Posterior vena cava (tissue), 2 donors: ENCODE results near the gene KLB. TPM values are rescaled to one million over a fixed set of nuclear protein-coding genes. Genes with fewer than 3 reads are reported as not detected.

Experiments
- DNase-seq: peaks from one replicate; pipeline ENCODE4 v3.0.0-alpha.2; 2020; ENCODE audit warnings: low spot score
- intact Hi-C, 2 donors: fragments of 100-400 bp; cut with DNase I; formaldehyde crosslinking; loops; one replicate each; pipeline versions ENCODE4 v1.14.1 to v1.14.2; 2022 to 2023
- microRNA-seq, 2 donors: library from miRNA; unstranded; fragments of <30 nt; microRNA quantifications; one replicate each; pipeline ENCODE4 v1.2.0, GENCODE V29; 2020 to 2021; ENCODE audit warnings: borderline microRNAs expressed in 2 of 2
- total RNA-seq, 2 donors: library from RNA; stranded (reverse); fragmentation: NEBNext Ultra II Directional; extraction: Animal tissue kit (Norgen Biotek cat#: 25700); gene quantifications; one replicate each; pipeline ENCODE4 v1.2.1, GENCODE V29; 2021
- donor health status: DM: yes; HTN: yes; CAD: no.
- donor health status: DM: yes; HTN: yes; CAD: no.

Gene KLB
- total RNA-seq, 2 donors from 2014 or later, result not detected

- intact Hi-C loops, result loop anchor here in 1 of 2 donors (2.0 kb wide), 1 partner anchor 55 kb away; no protein-coding TSS in a partner anchor
These were observed 88.9 kb downstream of the KLB start for GRCh38 chr4:39495446-39496213.

GRCh38 chr4:39497909-39498726 is 91.4 kb downstream of the KLB start:
- no peak for DNase-seq
- intact Hi-C loops, result loop anchor here in 1 of 2 donors (2.0 kb wide), 1 partner anchor 57 kb away; no protein-coding TSS in a partner anchor

More at GRCh38 chr4:39495446-39496213, 88.9 kb downstream of the KLB start:
- no peak for DNase-seq

- no peak for DNase-seq
- intact Hi-C loops, result no loop called here
These were observed 91.9 kb downstream of the KLB start for GRCh38 chr4:39498727-39499020.

Small RNA genes within 50 kb of the gene (microRNA-seq; reads per million reads assigned to microRNA genes)
- gene MIR5591, result 0 reads per million in 2 donors

Other genes starting within 250 kb of the KLB start
- 10 to 100 TPM; 24.3 to 25.7 TPM for gene WDR19, start 224.4 kb upstream of the KLB start, total RNA-seq
- gene RFC1, start 40.6 kb upstream of the KLB start, total RNA-seq, result 10 to 100 TPM; 33.1 to 40.4 TPM
- gene RPL9, start 52.0 kb downstream of the KLB start, total RNA-seq, result 1,000 to 10,000 TPM; 1,546 to 2,356 TPM
- gene LIAS, start 52.1 kb downstream of the KLB start, total RNA-seq, result 10 to 100 TPM in 1 of 2 donors, 1 to 10 TPM in 1; 9.2 to 12.8 TPM
- gene UGDH, start 120.5 kb downstream of the KLB start, total RNA-seq, result 100 to 1,000 TPM; 107 to 167 TPM
- 10 to 100 TPM; 95.3 to 98.0 TPM for gene SMIM14, start 231.9 kb downstream of the KLB start, total RNA-seq